BJ (cell line): ENCODE measurements around the gene PDZRN4. TPM values are rescaled to one million over a fixed set of nuclear protein-coding genes. Genes with fewer than 3 reads are reported as not detected.

Source experiments
- CTCF ChIA-PET: fragments of 350-600 bp; formaldehyde crosslinking; extraction: SDS; loops from one replicate; lab custom pipeline; 2021; ENCODE audit warnings: antibody characterized with exemption, inconsistent platforms; lab: Yijun Ruan, JAX
- POLR2A ChIA-PET: fragments of 300-600 bp; sonication (Branson Sonifier 250); formaldehyde crosslinking; extraction: SDS; loops from one replicate; lab custom pipeline; 2021; ENCODE audit warnings: antibody characterized with exemption; lab: Charles Lee
- DNase-seq: peaks from one replicate; pipeline ENCODE4 v3.0.0-alpha.2; 2011; ENCODE audit warnings: low read depth
- H3K27me3 ChIP-seq: 2 replicates; pipeline ENCODE4 v1.6.0; 2011; ENCODE audit warnings: low read length; ENCODE audit not compliant: control insufficient read depth, insufficient read depth
- H3K36me3 ChIP-seq: 2 replicates; pipeline ENCODE4 v1.5.1; 2011; ENCODE audit warnings: low read length; ENCODE audit not compliant: control insufficient read depth, insufficient read depth
- H3K4me3 ChIP-seq: 2 replicates; pipeline ENCODE4 v1.5.1; 2011; ENCODE audit warnings: low read depth, mild to moderate bottlenecking, control low read depth, low read length
- CTCF ChIP-seq: IDR thresholded peaks from 2 replicates; pipeline ENCODE4 v1.5.1; 2011; ENCODE audit warnings: low read depth, mild to moderate bottlenecking, control low read depth, inconsistent platforms, low read length, moderate library complexity; ENCODE audit not compliant: insufficient read depth
- polyA plus RNA-seq: library from polyadenylated mRNA; depleted of rRNA; stranded (reverse); fragments of >200 nt; gene quantifications from 2 replicates; pipeline ENCODE4 v1.2.3, GENCODE V29; 2011

PDZRN4 gene
- polyA plus RNA-seq, 1 experiment, result not detected

- Histone ChIP-seq H3K27me3 (no peaks in the 10 kb centered on the region), H3K4me3 (no peak overlapping the region), H3K36me3 (no peaks in the 10 kb centered on the region)
- ChIA-PET POLR2A (no interaction called here), CTCF (interaction anchor here (0.6 kb wide), 1 partner anchor 12 kb away, joined by 3 read pairs; no protein-coding TSS in a partner anchor)
- no peak for TF ChIP-seq CTCF
- no peak for DNase-seq
Measured at GRCh38 chr12:41213107-41213506, 25.0 kb downstream of the PDZRN4 start.

- Histone ChIP-seq H3K27me3 (no peaks in the 10 kb centered on the region), H3K36me3 (no peaks in the 10 kb centered on the region), H3K4me3 (no peak overlapping the region)
- POLR2A ChIA-PET, result no interaction called here
- CTCF ChIA-PET, result no interaction called here
- no peak for TF ChIP-seq CTCF
- no peak for DNase-seq
Measured at GRCh38 chr12:41213648-41214047, 25.5 kb downstream of the PDZRN4 start.

- POLR2A ChIA-PET, result no interaction called here
- TF ChIP-seq CTCF, result no peak
- Histone ChIP-seq H3K36me3 (no peaks in the 10 kb centered on the region), H3K4me3 (no peak overlapping the region), H3K27me3 (no peaks in the 10 kb centered on the region)
- DNase-seq, result no peak
- CTCF ChIA-PET, result no interaction called here
Measured at GRCh38 chr12:41217727-41218126, 29.6 kb downstream of the PDZRN4 start.

- H3K4me3 ChIP-seq, result no peak overlapping the region
- H3K36me3 ChIP-seq, result no peaks in the 10 kb centered on the region
- TF ChIP-seq CTCF, result no peak
- ChIA-PET POLR2A (no interaction called here), CTCF (no interaction called here)
- no peak for DNase-seq
- no peaks in the 10 kb centered on the region for H3K27me3 ChIP-seq
Measured at GRCh38 chr12:41220931-41221330, 32.8 kb downstream of the PDZRN4 start.

- Histone ChIP-seq H3K4me3 (no peak overlapping the region), H3K27me3 (no peaks in the 10 kb centered on the region), H3K36me3 (no peaks in the 10 kb centered on the region)
- TF ChIP-seq CTCF, result no peak
- ChIA-PET CTCF (no interaction called here), POLR2A (no interaction called here)
- DNase-seq, result no peak
Measured at GRCh38 chr12:41221491-41221890, 33.4 kb downstream of the PDZRN4 start.
